ENCODE measurements around the gene EEIG1. TPM values are rescaled to one million over a fixed set of nuclear protein-coding genes. Genes with fewer than 3 reads are reported as not detected.
A peak's percentile ranks its signal among the peaks of the same experiment; 100 is the strongest.

EEIG1 gene
- total RNA-seq, 4 donors from 2014 or later = 33.0 to 81.3 (median 48.9) TPM

DNA sequence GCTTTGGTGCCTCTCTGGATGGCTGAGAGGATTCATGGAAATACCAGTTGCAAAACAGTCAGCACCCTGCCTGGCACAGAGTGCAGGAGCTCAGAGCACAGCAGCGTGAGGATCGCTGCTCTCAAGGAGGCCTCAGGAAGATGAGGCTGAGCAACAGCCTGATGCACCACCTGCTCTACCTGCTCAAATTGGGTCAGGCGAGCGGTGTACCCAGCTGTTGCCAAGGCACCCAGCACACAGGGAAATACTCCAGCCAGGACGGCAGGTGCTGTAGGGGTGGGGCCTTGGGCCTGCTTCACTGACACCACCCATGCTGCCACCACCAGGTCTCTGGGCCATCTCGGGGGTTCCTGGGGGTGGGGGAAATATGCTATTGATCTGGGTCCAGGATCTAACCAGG is 4.3 kb downstream of the EEIG1 start:
- TF ChIP-seq POLR2A (IDR thresholded peaks at IDR 0.05) = no peak
- TF ChIP-seq, protein P1, sequence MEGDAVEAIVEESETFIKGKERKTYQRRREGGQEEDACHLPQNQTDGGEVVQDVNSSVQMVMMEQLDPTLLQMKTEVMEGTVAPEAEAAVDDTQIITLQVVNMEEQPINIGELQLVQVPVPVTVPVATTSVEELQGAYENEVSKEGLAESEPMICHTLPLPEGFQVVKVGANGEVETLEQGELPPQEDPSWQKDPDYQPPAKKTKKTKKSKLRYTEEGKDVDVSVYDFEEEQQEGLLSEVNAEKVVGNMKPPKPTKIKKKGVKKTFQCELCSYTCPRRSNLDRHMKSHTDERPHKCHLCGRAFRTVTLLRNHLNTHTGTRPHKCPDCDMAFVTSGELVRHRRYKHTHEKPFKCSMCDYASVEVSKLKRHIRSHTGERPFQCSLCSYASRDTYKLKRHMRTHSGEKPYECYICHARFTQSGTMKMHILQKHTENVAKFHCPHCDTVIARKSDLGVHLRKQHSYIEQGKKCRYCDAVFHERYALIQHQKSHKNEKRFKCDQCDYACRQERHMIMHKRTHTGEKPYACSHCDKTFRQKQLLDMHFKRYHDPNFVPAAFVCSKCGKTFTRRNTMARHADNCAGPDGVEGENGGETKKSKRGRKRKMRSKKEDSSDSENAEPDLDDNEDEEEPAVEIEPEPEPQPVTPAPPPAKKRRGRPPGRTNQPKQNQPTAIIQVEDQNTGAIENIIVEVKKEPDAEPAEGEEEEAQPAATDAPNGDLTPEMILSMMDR (IDR thresholded peaks at IDR 0.05) = no peak
- intact Hi-C loops (cut with DNase I; ENCODE audit: low total_unique reads) = no loop called here
- DNase-seq (ENCODE audit: low spot score in 2 of 2) = peak in 1 of 2 donors; percentile 89
- WGBS, 2 donors = 35 to 47% methylated on average over 4 to 6 of the region's 6 CpGs
- H3K4me3 ChIP-seq (ENCODE audit: low read depth, poor library complexity, severe bottlenecking) = no peak overlapping the region

DNA sequence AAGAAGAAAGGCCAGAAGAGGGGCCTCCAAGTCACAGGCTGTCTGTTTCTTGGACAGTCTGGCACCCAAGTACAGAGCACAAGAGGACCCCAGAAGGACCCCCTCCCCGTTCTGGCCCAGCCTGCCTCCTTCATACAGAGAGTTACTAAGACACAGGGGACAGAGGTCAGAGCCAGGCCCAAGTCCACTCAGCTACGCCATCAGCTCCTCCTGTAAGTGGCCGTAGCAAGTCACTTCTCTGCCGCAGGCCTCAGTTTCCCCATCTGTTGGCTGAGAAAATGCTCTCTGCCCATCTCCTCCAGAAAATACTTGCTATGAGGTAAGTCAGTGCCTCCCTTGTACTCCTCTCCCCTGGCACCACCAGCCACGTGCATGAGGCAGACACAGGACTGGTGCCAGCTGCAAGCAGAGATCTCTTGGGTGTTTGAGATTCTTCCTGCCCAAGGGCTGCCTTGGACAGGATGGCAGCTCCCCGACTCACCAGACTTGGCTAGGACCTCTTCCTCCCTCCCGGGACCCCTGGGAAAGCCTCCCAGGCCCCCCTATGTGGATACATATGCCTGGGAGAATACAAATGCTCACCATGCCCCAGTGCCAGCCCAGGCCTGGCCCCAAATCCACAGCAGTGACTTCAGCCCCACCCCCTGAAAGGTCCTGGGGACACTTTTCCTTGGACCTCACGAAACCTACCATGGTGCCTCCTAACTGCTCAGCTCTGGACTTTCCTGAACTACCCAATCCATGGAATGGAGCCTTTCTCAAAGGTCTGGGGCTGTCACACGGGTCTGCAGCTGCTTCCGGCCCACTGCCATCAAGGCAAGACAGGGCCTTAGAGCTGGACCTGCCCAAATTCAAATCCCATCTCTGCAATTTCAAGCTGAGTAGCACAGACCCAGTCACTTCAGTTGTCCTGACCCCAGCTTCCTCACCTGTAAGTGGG is 5.1 kb downstream of the EEIG1 start:
- intact Hi-C loops (cut with DNase I; ENCODE audit: low total_unique reads) = no loop called here
- 63% methylated on average over 10 of the region's 10 CpGs for WGBS, 2 donors
- TF ChIP-seq, protein P1 (IDR thresholded peaks at IDR 0.05) = no peak
- no peak for TF ChIP-seq POLR2A (IDR thresholded peaks at IDR 0.05)
- H3K4me3 ChIP-seq (ENCODE audit: low read depth, poor library complexity, severe bottlenecking) = no peak overlapping the region
- DNase-seq (ENCODE audit: low spot score in 2 of 2) = no peak

DNA sequence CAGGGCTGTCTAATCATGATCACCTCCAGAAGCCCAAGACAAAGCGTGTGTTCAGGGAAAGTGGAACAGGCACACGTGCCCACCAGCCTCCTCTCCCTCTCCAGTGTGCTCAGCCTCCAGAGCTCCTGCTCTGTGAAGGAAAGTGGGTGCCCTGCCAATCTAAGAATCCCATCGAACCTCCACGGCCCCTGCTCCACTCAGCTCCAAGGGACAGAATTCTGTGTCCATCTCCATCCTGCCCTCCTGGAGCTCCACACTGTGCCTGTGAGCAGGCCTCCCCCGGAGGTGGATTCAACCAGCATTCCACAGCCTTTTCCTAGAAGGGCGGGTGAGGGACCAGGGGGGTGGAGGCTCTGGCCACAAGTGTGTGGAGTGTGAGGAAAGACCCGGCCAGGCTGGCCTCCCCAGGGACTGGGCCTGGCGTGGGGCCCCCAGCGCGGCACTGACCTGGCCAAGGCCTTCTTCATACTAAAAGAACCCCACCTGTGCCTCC is 6.0 kb downstream of the EEIG1 start:
- intact Hi-C loops (cut with DNase I; ENCODE audit: low total_unique reads) = no loop called here
- peak in 1 of 2 donors; percentile 94 for DNase-seq (ENCODE audit: low spot score in 2 of 2)
- TF ChIP-seq POLR2A (IDR thresholded peaks at IDR 0.05) = no peak
- TF ChIP-seq, protein P1 (IDR thresholded peaks at IDR 0.05) = no peak
- H3K4me3 ChIP-seq (ENCODE audit: low read depth, poor library complexity, severe bottlenecking) = no peak overlapping the region
- 59 to 75% methylated on average over 8 to 9 of the region's 10 CpGs for WGBS, 2 donors

DNA sequence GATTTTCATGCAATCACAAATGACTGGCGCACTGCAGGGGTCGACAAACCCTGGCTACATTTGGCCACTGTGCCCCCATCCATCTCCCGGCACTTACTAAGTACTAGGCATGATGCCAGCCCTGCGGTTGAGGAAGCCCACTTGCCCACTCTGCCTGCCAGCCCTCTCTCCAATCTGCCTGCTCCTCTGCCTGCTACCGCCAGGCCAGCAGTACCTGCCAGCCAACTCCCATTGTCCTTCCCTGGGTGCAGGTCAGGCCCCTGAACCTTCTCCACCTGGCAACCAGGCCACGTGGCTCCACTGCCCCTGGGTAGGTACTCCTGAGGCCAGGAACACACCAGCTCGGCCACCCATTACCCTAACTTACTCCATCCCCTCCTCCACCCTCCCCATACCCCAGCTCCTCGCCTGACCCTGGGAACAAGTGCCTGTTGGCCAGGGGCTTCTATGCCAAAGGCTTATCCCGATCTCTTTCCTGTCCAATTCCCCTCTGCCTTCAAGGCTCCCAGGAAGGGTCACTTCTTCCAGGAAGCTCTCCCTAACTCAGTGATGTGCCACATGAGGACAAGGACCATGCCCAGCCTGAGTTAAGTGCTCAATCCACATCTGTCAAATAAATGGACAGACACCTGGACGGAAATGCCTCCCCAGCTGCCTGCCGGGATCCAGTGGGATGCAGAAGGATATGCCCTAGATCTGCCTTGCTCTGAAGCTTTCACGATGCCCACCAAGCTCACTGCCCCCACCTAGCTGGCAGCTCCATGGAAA is 6.6 kb downstream of the EEIG1 start:
- 65 to 66% methylated on average over 12 of the region's 12 CpGs for WGBS, 2 donors
- intact Hi-C loops (cut with DNase I; ENCODE audit: low total_unique reads) = no loop called here
- TF ChIP-seq, protein P1 (IDR thresholded peaks at IDR 0.05) = no peak
- no peak for TF ChIP-seq POLR2A (IDR thresholded peaks at IDR 0.05)
- no peak for DNase-seq (ENCODE audit: low spot score in 2 of 2)
- no peak overlapping the region for H3K4me3 ChIP-seq (ENCODE audit: low read depth, poor library complexity, severe bottlenecking)

DNA sequence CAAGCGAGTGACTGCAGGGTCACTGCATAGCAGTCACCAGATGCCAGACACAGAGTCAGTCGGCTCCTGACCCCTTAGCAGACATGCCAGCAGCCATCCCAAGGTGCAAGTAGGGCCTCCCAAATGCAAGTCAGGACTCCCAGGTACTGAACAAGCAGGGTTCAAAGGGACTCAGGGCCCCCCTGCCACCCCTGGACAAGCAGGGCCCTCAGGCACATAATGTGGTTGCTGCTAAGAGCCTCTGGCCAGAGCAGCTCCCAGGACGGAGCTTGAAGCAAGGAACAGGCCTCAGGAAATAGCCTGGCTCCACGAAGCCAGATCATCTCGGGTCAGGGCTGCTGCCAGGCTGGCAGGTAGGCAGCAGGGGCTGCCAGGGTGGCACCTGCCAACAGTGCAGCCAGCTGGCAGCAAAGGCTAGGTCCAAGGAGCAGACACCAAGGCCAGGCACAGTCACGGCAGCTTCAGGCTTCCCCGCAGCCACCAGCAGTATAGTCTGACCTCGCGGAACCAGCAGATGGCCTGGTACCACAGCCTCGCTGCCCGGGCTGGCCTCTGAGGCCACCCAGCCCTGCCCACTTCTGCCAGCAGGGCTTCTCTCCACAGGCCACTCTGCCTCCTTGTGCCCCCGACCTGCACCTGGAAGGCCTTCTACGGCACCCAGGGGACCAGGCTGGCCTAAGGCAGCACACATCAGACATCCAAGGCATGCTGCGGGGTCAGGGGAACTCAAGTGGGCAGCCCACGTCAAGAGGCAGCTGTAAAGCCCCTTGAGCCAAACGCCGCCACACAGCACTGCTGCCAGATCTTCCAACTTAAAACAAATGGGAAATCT is 7.4 kb downstream of the EEIG1 start:
- H3K4me3 ChIP-seq (ENCODE audit: low read depth, poor library complexity, severe bottlenecking) = no peak overlapping the region
- intact Hi-C loops (cut with DNase I; ENCODE audit: low total_unique reads) = no loop called here
- no peak for TF ChIP-seq POLR2A (IDR thresholded peaks at IDR 0.05)
- TF ChIP-seq, protein P1 (IDR thresholded peaks at IDR 0.05) = no peak
- 54 to 67% methylated on average over 8 to 15 of the region's 17 CpGs for WGBS, 2 donors
- DNase-seq (ENCODE audit: low spot score in 2 of 2) = no peak

Measured in lower leg skin (tissue), 4 donors.